ENCODE measurements around the gene XRCC3. TPM values are rescaled to one million over a fixed set of nuclear protein-coding genes. Genes with fewer than 3 reads are reported as not detected.

Gene XRCC3
- total and polyA plus RNA-seq, 10 of the 15 experiments (the other 5 are each of a cell fraction or from before 2014, with no cell fraction given) = 0.37 to 52.0 (median 26.8) TPM

DNA sequence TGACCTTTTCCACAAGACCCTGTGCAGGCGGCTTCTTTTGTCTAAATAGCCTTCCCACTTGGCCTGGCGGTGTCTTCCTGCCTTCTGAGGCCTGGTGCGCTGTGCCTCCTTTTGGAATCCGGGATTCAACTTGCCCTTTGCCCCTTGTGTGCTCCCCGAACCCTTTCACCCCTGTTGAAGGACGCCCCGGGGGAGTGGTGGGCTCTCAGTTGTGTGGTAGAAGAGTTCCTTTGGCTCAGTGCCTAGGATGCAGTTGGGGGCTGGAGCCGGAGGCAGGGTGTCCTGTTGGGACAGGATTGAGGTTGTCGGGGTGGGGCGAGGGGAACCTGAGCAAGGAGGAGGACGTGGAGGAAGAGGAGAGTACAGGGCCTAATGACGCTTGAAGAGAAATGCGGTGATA, 51.7 kb downstream of the XRCC3 start:
- in situ Hi-C loops (cut with MboI) = no loop called here
- no peak overlapping the region for H2AFZ ChIP-seq (ENCODE audit: control insufficient read depth, low read depth, low read length)
- CTCF ChIA-PET = no interaction called here

More for the DNA sequence above, 51.7 kb downstream of the XRCC3 start:
- intact Hi-C loops (cut with micrococcal nuclease; ENCODE audit: unreplicated experiment) = no loop called here
- Histone ChIP-seq H3K9ac (ENCODE audit: control insufficient read depth, insufficient read depth, low read length) (no peak overlapping the region), H3K36me3 (ENCODE audit: control insufficient read depth in 2 of 2, insufficient read depth in 2 of 2, low read length in 1 of 2) (peaks cover 20 to 33% of the 10 kb centered on the region in 2 experiments), H3K27ac (ENCODE audit: control insufficient read depth, insufficient read depth) (no peak overlapping the region), H3K9me3 (replicated peaks; ENCODE audit: control insufficient read depth, insufficient read depth, low read length) (no peaks in the 10 kb centered on the region), H3K4me1 (ENCODE audit: control insufficient read depth, insufficient read depth, low read length) (no peaks in the 10 kb centered on the region), H3K79me2 (ENCODE audit: control insufficient read depth, insufficient read depth, low read length) (no peaks in the 10 kb centered on the region), H4K20me1 (ENCODE audit: control insufficient read depth, insufficient read depth) (no peaks in the 10 kb centered on the region), H3K4me3 (no peak overlapping the region), H3K27me3 (replicated peaks in 1 of 2; ENCODE audit: control insufficient read depth in 2 of 2, insufficient read depth in 2 of 2, low read length in 1 of 2) (no peaks in the 10 kb centered on the region), H3K4me2 (ENCODE audit: control insufficient read depth, insufficient read depth) (no peak overlapping the region)
- ChIA-PET POLR2A (interaction anchor here (0.7 kb wide), 1 partner anchor 19 kb away, joined by 4 read pairs; no protein-coding TSS in a partner anchor), SMC1A (ENCODE audit: uncharacterized antibody, unreplicated experiment) (interaction anchor here (1.1 to 1.7 kb wide), 2 partner anchors 9 to 16 kb away, joined by 4 read pairs; no protein-coding TSS in a partner anchor), RAD21 (ENCODE audit: unreplicated experiment) (no interaction called here)
- WGBS (ENCODE audit: insufficient coverage, insufficient replicate concordance, low lambda C conversion rate, missing lambda C conversion rate) = 63% methylated on average over 11 of the region's 13 CpGs
- no peak for TF ChIP-seq SMC3 (IDR thresholded peaks at IDR 0.05; ENCODE audit: borderline replicate concordance, low read length)
- TF ChIP-seq, protein P1, sequence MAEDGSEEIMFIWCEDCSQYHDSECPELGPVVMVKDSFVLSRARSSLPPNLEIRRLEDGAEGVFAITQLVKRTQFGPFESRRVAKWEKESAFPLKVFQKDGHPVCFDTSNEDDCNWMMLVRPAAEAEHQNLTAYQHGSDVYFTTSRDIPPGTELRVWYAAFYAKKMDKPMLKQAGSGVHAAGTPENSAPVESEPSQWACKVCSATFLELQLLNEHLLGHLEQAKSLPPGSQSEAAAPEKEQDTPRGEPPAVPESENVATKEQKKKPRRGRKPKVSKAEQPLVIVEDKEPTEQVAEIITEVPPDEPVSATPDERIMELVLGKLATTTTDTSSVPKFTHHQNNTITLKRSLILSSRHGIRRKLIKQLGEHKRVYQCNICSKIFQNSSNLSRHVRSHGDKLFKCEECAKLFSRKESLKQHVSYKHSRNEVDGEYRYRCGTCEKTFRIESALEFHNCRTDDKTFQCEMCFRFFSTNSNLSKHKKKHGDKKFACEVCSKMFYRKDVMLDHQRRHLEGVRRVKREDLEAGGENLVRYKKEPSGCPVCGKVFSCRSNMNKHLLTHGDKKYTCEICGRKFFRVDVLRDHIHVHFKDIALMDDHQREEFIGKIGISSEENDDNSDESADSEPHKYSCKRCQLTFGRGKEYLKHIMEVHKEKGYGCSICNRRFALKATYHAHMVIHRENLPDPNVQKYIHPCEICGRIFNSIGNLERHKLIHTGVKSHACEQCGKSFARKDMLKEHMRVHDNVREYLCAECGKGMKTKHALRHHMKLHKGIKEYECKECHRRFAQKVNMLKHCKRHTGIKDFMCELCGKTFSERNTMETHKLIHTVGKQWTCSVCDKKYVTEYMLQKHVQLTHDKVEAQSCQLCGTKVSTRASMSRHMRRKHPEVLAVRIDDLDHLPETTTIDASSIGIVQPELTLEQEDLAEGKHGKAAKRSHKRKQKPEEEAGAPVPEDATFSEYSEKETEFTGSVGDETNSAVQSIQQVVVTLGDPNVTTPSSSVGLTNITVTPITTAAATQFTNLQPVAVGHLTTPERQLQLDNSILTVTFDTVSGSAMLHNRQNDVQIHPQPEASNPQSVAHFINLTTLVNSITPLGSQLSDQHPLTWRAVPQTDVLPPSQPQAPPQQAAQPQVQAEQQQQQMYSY (CRISPR knock-in tag; IDR thresholded peaks at IDR 0.05) = no peak
- ATAC-seq (no peak), DNase-seq (ENCODE audit: low read depth, low spot score) (no peak), FAIRE-seq (no peak)
- BruUV-seq (replicated peaks) = no TSS peak
